22Rv1 (cell line): ENCODE results near the gene CFAP61.

ENCODE experiments used
- CTCF ChIP-seq: fragments of 450-650 bp; IDR thresholded peaks from 2 replicates; pipeline ENCODE4 v1.5.1; 2017; ENCODE audit warnings: mild to moderate bottlenecking
- ZFX ChIP-seq: fragments of 450-650 bp; IDR thresholded peaks from 2 replicates; pipeline ENCODE4 v1.6.1; 2017; ENCODE audit warnings: antibody characterized with exemption, borderline replicate concordance

GRCh38 chr20:20212675-20213096 is 160.4 kb downstream of the CFAP61 start:
- TF ChIP-seq CTCF (no peak), ZFX (no peak)
